GM21447 (cell line): ENCODE data around the gene ETNK1.
A peak's percentile ranks its signal among the peaks of the same experiment; 100 is the strongest.
"Not testable (repeated sequence)": the region's sequence is repeated elsewhere in the genome, so short reads cannot be mapped to it uniquely, and the experiment has no call there.

Source experiments
- ATAC-seq: cut with Tn5 transposase; IDR thresholded peaks from one replicate; pipeline ENCODE4 v1.9.1; 2021; ENCODE audit not compliant: unreplicated experiment

ETNK1 gene

GRCh38 chr12:22624870-22625761 lies at the start of gene ETNK1:
TSS of gene ETNK1 (plus strand) at chr12:22625171. CDS start at chr12:22625431, 260 bp downstream.
- peak; percentile 92 for ATAC-seq

GRCh38 chr12:22576065-22576464 lies 48.9 kb upstream of the ETNK1 start:
- no peak for ATAC-seq

GRCh38 chr12:22576473-22576872 lies 48.5 kb upstream of the ETNK1 start:
- ATAC-seq: no peak

GRCh38 chr12:22577667-22578066 lies 47.3 kb upstream of the ETNK1 start:
- ATAC-seq: no peak

- no peak for ATAC-seq
These were observed 46.6 kb upstream of the ETNK1 start for GRCh38 chr12:22578328-22578727.

- ATAC-seq: no peak
These were observed 36.2 kb upstream of the ETNK1 start for GRCh38 chr12:22588817-22589216.

GRCh38 chr12:22593864-22594263 lies 31.1 kb upstream of the ETNK1 start:
- no peak for ATAC-seq

GRCh38 chr12:22597539-22597938 lies 27.4 kb upstream of the ETNK1 start:
- ATAC-seq: not testable (repeated sequence)

GRCh38 chr12:22598141-22598762 lies 26.7 kb upstream of the ETNK1 start:
- ATAC-seq: no peak

- ATAC-seq: no peak
These were observed 26.2 kb upstream of the ETNK1 start for GRCh38 chr12:22598763-22599161.

- no peak for ATAC-seq
These were observed 24.8 kb upstream of the ETNK1 start for GRCh38 chr12:22600181-22600580.

GRCh38 chr12:22609501-22609900 lies 15.5 kb upstream of the ETNK1 start:
- no peak for ATAC-seq

- ATAC-seq: no peak
These were observed 14.8 kb upstream of the ETNK1 start for GRCh38 chr12:22610131-22610530.

GRCh38 chr12:22612822-22613221 lies 12.1 kb upstream of the ETNK1 start:
- not testable (repeated sequence) for ATAC-seq

- no peak for ATAC-seq
These were observed 8.9 kb upstream of the ETNK1 start for GRCh38 chr12:22615963-22616501.

- ATAC-seq: no peak
These were observed 7.3 kb upstream of the ETNK1 start for GRCh38 chr12:22617630-22618029.

GRCh38 chr12:22624548-22624869 lies 462 bp upstream of the ETNK1 start:
- ATAC-seq: peak; percentile 0

- ATAC-seq: peak; percentile 43
These were observed 857 bp downstream of the ETNK1 start for GRCh38 chr12:22625762-22626294.

- ATAC-seq: peak; percentile 48
These were observed 1.4 kb downstream of the ETNK1 start for GRCh38 chr12:22626406-22626805.

GRCh38 chr12:22627371-22627770 lies 2.4 kb downstream of the ETNK1 start:
- ATAC-seq: no peak

GRCh38 chr12:22628228-22628627 lies 3.3 kb downstream of the ETNK1 start:
- ATAC-seq: no peak
